ENCODE results near the gene STK38L.

DNA sequence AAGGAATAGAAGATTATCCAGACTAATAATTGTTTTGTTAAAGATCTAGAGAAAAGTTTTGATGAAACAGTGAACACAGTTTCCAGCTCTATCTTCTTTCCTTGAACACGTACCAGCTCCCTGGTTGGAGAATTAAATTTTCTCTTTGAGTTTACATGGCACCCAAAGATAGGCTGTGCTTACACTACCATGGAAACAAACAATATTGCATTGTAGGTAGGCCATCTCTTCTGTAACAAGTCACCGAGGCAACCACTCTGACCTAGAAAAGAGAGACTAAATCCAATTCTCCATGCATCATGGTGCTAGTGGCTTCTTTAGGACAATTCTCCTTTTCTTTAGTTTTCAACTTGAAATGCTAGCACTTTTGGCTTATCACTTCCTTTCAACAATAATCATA is 98.5 kb downstream of the STK38L start:
- TF ChIP-seq, protein P1, sequence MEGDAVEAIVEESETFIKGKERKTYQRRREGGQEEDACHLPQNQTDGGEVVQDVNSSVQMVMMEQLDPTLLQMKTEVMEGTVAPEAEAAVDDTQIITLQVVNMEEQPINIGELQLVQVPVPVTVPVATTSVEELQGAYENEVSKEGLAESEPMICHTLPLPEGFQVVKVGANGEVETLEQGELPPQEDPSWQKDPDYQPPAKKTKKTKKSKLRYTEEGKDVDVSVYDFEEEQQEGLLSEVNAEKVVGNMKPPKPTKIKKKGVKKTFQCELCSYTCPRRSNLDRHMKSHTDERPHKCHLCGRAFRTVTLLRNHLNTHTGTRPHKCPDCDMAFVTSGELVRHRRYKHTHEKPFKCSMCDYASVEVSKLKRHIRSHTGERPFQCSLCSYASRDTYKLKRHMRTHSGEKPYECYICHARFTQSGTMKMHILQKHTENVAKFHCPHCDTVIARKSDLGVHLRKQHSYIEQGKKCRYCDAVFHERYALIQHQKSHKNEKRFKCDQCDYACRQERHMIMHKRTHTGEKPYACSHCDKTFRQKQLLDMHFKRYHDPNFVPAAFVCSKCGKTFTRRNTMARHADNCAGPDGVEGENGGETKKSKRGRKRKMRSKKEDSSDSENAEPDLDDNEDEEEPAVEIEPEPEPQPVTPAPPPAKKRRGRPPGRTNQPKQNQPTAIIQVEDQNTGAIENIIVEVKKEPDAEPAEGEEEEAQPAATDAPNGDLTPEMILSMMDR (IDR thresholded peaks at IDR 0.05), result no peak
- no peak for TF ChIP-seq POLR2A (IDR thresholded peaks at IDR 0.05)

Data from adrenal gland (tissue), 5 donors.